Endothelial cell of umbilical vein (primary cell): ENCODE results near the gene PLA2G12B. TPM values are rescaled to one million over a fixed set of nuclear protein-coding genes. Genes with fewer than 3 reads are reported as not detected.

Source experiments
- BruUV-seq: library from RNA; stranded (reverse); fragments of 400-500 nt; replicated peaks from 2 replicates; lab custom pipeline; 2021; lab: Mats Ljungman, UMichigan
- CTCF ChIA-PET: fragments of 300-600, 350-600 bp; sonication (Branson Sonifier 250); formaldehyde crosslinking; loops from one replicate; lab custom pipeline; 2021; ENCODE audit warnings: antibody characterized with exemption, inconsistent platforms; lab: Charles Lee
- POLR2A ChIA-PET: fragments of 300-600, 350-600 bp; sonication (Branson Sonifier 250); formaldehyde crosslinking; loops from one replicate; lab custom pipeline; 2021; ENCODE audit warnings: antibody characterized with exemption, inconsistent platforms; lab: Charles Lee
- DNase-seq: peaks from one replicate; pipeline ENCODE4 v3.0.0-alpha.2; 2011; ENCODE audit warnings: low read depth, low spot score
- FAIRE-seq: peaks from 2 replicates; lab custom pipeline; 2011; peaks lifted over from hg19 to GRCh38; lab: Jason Lieb, UNC
- H2AFZ ChIP-seq: 2 replicates; pipeline ENCODE4 v1.6.0; 2012; ENCODE audit warnings: low read depth, low read length, control low read depth, inconsistent platforms
- H3K27ac ChIP-seq: 2 replicates; pipeline ENCODE4 v1.5.1; 2011; ENCODE audit warnings: low read depth, mild to moderate bottlenecking, control low read depth, low read length, moderate library complexity; ENCODE audit not compliant: insufficient read depth
- H3K27me3 ChIP-seq, 2 experiments: 2 replicates each; pipeline versions ENCODE4 v1.6.0 to v1.6.1; 2011; ENCODE audit warnings: low read length in 2 of 2, mixed read lengths in 1 of 2; ENCODE audit not compliant: control insufficient read depth in 2 of 2, insufficient read depth in 2 of 2
- H3K36me3 ChIP-seq, 2 experiments: 2 replicates in 1 of 2; 3 replicates in 1 of 2; pipeline ENCODE4 v1.5.1; 2011; ENCODE audit warnings: low read length in 2 of 2, mild to moderate bottlenecking in 1 of 2, moderate library complexity in 1 of 2; ENCODE audit not compliant: control insufficient read depth in 2 of 2, insufficient read depth in 2 of 2; ENCODE audit errors: extremely low read depth in 1 of 2
- H3K4me1 ChIP-seq: 3 replicates; pipeline ENCODE4 v1.5.1; 2011; ENCODE audit warnings: mild to moderate bottlenecking, low read length; ENCODE audit not compliant: control insufficient read depth, insufficient read depth; ENCODE audit errors: extremely low read depth
- H3K4me2 ChIP-seq: 2 replicates; pipeline ENCODE4 v1.6.1; 2011; ENCODE audit warnings: low read length, control low read depth, mixed read lengths; ENCODE audit not compliant: insufficient read depth
- H3K4me3 ChIP-seq, 3 experiments: fragments of 200-600 bp in 1 of 3; sonication (generic), shearing (Covaris generic) in 1 of 3; replicated peaks in 1 of 3; 2 replicates each; pipeline ENCODE4 v1.5.1; 2011 to 2016; ENCODE audit warnings: control low read depth in 3 of 3, low read length in 3 of 3, mild to moderate bottlenecking in 2 of 3, inconsistent platforms in 1 of 3, low read depth in 1 of 3, moderate library complexity in 1 of 3; ENCODE audit not compliant: insufficient read depth in 1 of 3
- H3K79me2 ChIP-seq: 2 replicates; pipeline ENCODE4 v1.6.0; 2012; ENCODE audit warnings: low read length, inconsistent platforms; ENCODE audit not compliant: control insufficient read depth, insufficient read depth
- H3K9ac ChIP-seq: replicated peaks from 2 replicates; pipeline ENCODE3; 2011; ENCODE audit warnings: low read length, control low read depth; ENCODE audit not compliant: insufficient read depth; ENCODE audit errors: extremely low read depth
- H3K9me1 ChIP-seq: replicated peaks from 3 replicates; pipeline ENCODE4 v1.6.0; 2011; ENCODE audit warnings: mild to moderate bottlenecking, low read length; ENCODE audit not compliant: control insufficient read depth, insufficient read depth; ENCODE audit errors: extremely low read depth
- H3K9me3 ChIP-seq: replicated peaks from 2 replicates; pipeline ENCODE4 v1.5.1; 2012; ENCODE audit warnings: low read length, inconsistent platforms; ENCODE audit not compliant: control insufficient read depth, insufficient read depth
- H4K20me1 ChIP-seq: replicated peaks from 2 replicates; pipeline ENCODE3; 2011; ENCODE audit warnings: mild to moderate bottlenecking, low read length; ENCODE audit not compliant: control insufficient read depth, insufficient read depth; ENCODE audit errors: extremely low read depth
- CTCF ChIP-seq, 2 donors: IDR thresholded peaks; 1 replicate in 1 of 2; 2 replicates in 1 of 2; pipeline ENCODE4 v1.5.1; 2011; ENCODE audit warnings: low read length in 2 of 2, mild to moderate bottlenecking in 2 of 2, moderate library complexity in 2 of 2, control low read depth in 1 of 2, inconsistent platforms in 1 of 2, low read depth in 1 of 2; ENCODE audit not compliant: insufficient read depth in 1 of 2; ENCODE audit errors: extremely low read depth in 1 of 2
- EZH2 ChIP-seq: IDR thresholded peaks from 2 replicates; pipeline ENCODE4 v1.6.1; 2012; ENCODE audit warnings: borderline replicate concordance, low read depth, mild to moderate bottlenecking, moderate library complexity, low read length, inconsistent platforms; ENCODE audit not compliant: severe bottlenecking
- FOS ChIP-seq: IDR thresholded peaks from 2 replicates; pipeline ENCODE4 v1.6.1; 2011; ENCODE audit warnings: mild to moderate bottlenecking, low read length, moderate library complexity, borderline replicate concordance; ENCODE audit not compliant: insufficient read depth
- GATA2 ChIP-seq: IDR thresholded peaks from 2 replicates; pipeline ENCODE4 v1.7.0; 2011; ENCODE audit warnings: low read depth, mild to moderate bottlenecking, moderate library complexity, mixed read lengths, low read length; ENCODE audit not compliant: insufficient read length, insufficient read depth
- JUN ChIP-seq: IDR thresholded peaks from 2 replicates; pipeline ENCODE4 v1.6.1; 2011; ENCODE audit warnings: borderline replicate concordance, low read depth; ENCODE audit not compliant: insufficient read length, insufficient read depth
- MAX ChIP-seq: IDR thresholded peaks from 2 replicates; pipeline ENCODE4 v1.6.1; 2011; ENCODE audit not compliant: insufficient read depth, insufficient read length
- MYC ChIP-seq: IDR thresholded peaks from one replicate; pipeline ENCODE4 v1.6.1; 2011; ENCODE audit warnings: mild to moderate bottlenecking, low read depth, low read length
- POLR2A ChIP-seq: IDR thresholded peaks from 2 replicates; pipeline ENCODE4 v1.6.1; 2012; ENCODE audit warnings: low read depth, mild to moderate bottlenecking, control low read depth, low read length
- POLR2AphosphoS5 ChIP-seq: IDR thresholded peaks from 2 replicates; pipeline ENCODE4 v1.6.1; 2012; ENCODE audit warnings: low read depth, mild to moderate bottlenecking, control low read depth, low read length, moderate library complexity; ENCODE audit not compliant: insufficient read depth
- dilution Hi-C: fragments of 300-500 bp; cut with MboI; formaldehyde crosslinking; loops from one replicate; pipeline ENCODE4 v1.15.0; 2019; ENCODE audit warnings: low sequenced_read_pairs; ENCODE audit not compliant: extremely low pct_ligation_motif_present
- intact Hi-C: fragments of 100-400 bp; cut with micrococcal nuclease; formaldehyde crosslinking; loops from one replicate; pipeline ENCODE4 v1.10.0; 2022
- polyA plus RNA-seq, 4 experiments: library from polyadenylated mRNA; depleted of rRNA in 3 of 4; stranded (reverse) in 3 of 4; unstranded in 1 of 4; fragments of >200 nt; gene quantifications; 2 replicates each; pipeline versions ENCODE4 v1.2.1 to v1.2.3, GENCODE V29; 2011 to 2012; ENCODE audit warnings: missing spikeins in 1 of 4
- total RNA-seq: library from RNA; stranded (reverse); gene quantifications from 2 replicates; pipeline ENCODE4 v1.2.3, GENCODE V29; 2021

The PLA2G12B gene
- total and polyA plus RNA-seq, 2 donors (not counting 3 experiments of a cell fraction or from before 2014, with no cell fraction given) = not detected

- no peaks in the 10 kb centered on the region for H4K20me1 ChIP-seq
- intact Hi-C loops (no loop called here), dilution Hi-C loops (no loop called here)
- peaks cover 23% of the 10 kb centered on the region for H3K4me1 ChIP-seq
- H3K9me1 ChIP-seq = no peaks in the 10 kb centered on the region
- H3K27ac ChIP-seq = no peak overlapping the region
- no peak overlapping the region for H3K4me2 ChIP-seq
- no peaks in the 10 kb centered on the region for H3K79me2 ChIP-seq
- no peak for TF ChIP-seq EZH2
- no peak for TF ChIP-seq FOS
- no peak for TF ChIP-seq MYC
- TF ChIP-seq POLR2A = no peak
- no peak for TF ChIP-seq JUN
- TF ChIP-seq CTCF (IDR thresholded peaks at IDR 0.05; ENCODE audit: extremely low read depth in 1 of 2, insufficient read depth in 1 of 2, low read depth in 1 of 2, low read length in 2 of 2) = no peak
- TF ChIP-seq GATA2 = no peak
- TF ChIP-seq MAX = no peak
- no peak for TF ChIP-seq POLR2AphosphoS5
- POLR2A ChIA-PET = no interaction called here
- H3K27me3 ChIP-seq = no peaks in the 10 kb centered on the region
- H2AFZ ChIP-seq = no peak overlapping the region
- DNase-seq (no peak), FAIRE-seq (no peak)
- no TSS peak for BruUV-seq
- H3K4me3 ChIP-seq = no peak overlapping the region
- H3K9me3 ChIP-seq = no peaks in the 10 kb centered on the region
- CTCF ChIA-PET = interaction anchor here (0.6 to 1.1 kb wide), 2 partner anchors 9 to 171 kb away, joined by 3 read pairs; no protein-coding TSS in a partner anchor
- H3K9ac ChIP-seq = no peak overlapping the region
- no peaks in the 10 kb centered on the region for H3K36me3 ChIP-seq
These were observed 64.5 kb downstream of the PLA2G12B start for GRCh38 chr10:72890086-72890485.
